Measurements from ENCODE around the gene TBC1D23. TPM values are rescaled to one million over a fixed set of nuclear protein-coding genes. Genes with fewer than 3 reads are reported as not detected.
"Not testable (repeated sequence)": the region's sequence is repeated elsewhere in the genome, so short reads cannot be mapped to it uniquely, and the experiment has no call there.

Gene TBC1D23
- total RNA-seq, 4 donors from 2014 or later: 15.5 to 42.5 (median 34.5) TPM

GRCh38 chr3:100227511-100227921 is 33.3 kb upstream of the TBC1D23 start:
- no peak for DNase-seq
- Histone ChIP-seq H3K4me1 (no peaks in the 10 kb centered on the region), H3K4me3 (no peak overlapping the region), H3K9me3 (no peaks in the 10 kb centered on the region), H3K27ac (peak overlapping the region in 1 of 4 donors; percentile 21), H3K36me3 (no peaks in the 10 kb centered on the region), H3K27me3 (no peaks in the 10 kb centered on the region)
- intact Hi-C loops (cut with DNase I; ENCODE audit: low total_unique reads) (no loop called here), in situ Hi-C loops (cut with MboI; ENCODE audit: low pct_ligation_motif_present in 1 of 4, low pct_unique_long_range_greater_than_20kb in 1 of 4, low sequenced_read_pairs in 3 of 4) (loop anchor here in 1 of 4 donors (25.0 kb wide), 1 partner anchor 165 kb away; no protein-coding TSS in a partner anchor)
- TF ChIP-seq POLR2AphosphoS5 (IDR thresholded peaks at IDR 0.05) (no peak), POLR2A (IDR thresholded peaks at IDR 0.05) (no peak), CTCF (IDR thresholded peaks at IDR 0.05) (no peak), EP300 (IDR thresholded peaks at IDR 0.05; ENCODE audit: low read depth) (no peak)
- 82 to 92% methylated on average over 2 of the region's 2 CpGs for WGBS, 2 donors (ENCODE audit: low coverage in 1 of 2)

- H3K27ac ChIP-seq: no peak overlapping the region
- H3K9me3 ChIP-seq: no peaks in the 10 kb centered on the region
- TF ChIP-seq POLR2AphosphoS5 (IDR thresholded peaks at IDR 0.05): no peak
- TF ChIP-seq EP300 (IDR thresholded peaks at IDR 0.05; ENCODE audit: low read depth): no peak
- no peak for TF ChIP-seq POLR2A (IDR thresholded peaks at IDR 0.05)
- H3K36me3 ChIP-seq: no peaks in the 10 kb centered on the region
- intact Hi-C loops (cut with DNase I; ENCODE audit: low total_unique reads): no loop called here
- no peaks in the 10 kb centered on the region for H3K4me1 ChIP-seq
- no peaks in the 10 kb centered on the region for H3K27me3 ChIP-seq
- H3K4me3 ChIP-seq: no peak overlapping the region
- in situ Hi-C loops (cut with MboI; ENCODE audit: low pct_ligation_motif_present in 1 of 4, low pct_unique_long_range_greater_than_20kb in 1 of 4, low sequenced_read_pairs in 3 of 4): loop anchor here in 1 of 4 donors (25.0 kb wide), 1 partner anchor 166 kb away; no protein-coding TSS in a partner anchor
- WGBS, 2 donors (ENCODE audit: low coverage in 1 of 2): 76 to 85% methylated on average over 1 of the region's 1 CpG
- no peak for DNase-seq
These were observed 32.5 kb upstream of the TBC1D23 start for GRCh38 chr3:100228247-100228646.

GRCh38 chr3:100229188-100229587 is 31.6 kb upstream of the TBC1D23 start:
- H3K9me3 ChIP-seq; H3K4me3 ChIP-seq; DNase-seq; H3K27ac ChIP-seq; H3K27me3 ChIP-seq; H3K4me1 ChIP-seq; intact Hi-C loops (cut with DNase I; ENCODE audit: low total_unique reads); H3K36me3 ChIP-seq: not testable (repeated sequence)
- in situ Hi-C loops (cut with MboI; ENCODE audit: low pct_ligation_motif_present in 1 of 4, low pct_unique_long_range_greater_than_20kb in 1 of 4, low sequenced_read_pairs in 3 of 4): loop anchor here in 1 of 4 donors (25.0 kb wide), 1 partner anchor 167 kb away; no protein-coding TSS in a partner anchor
- WGBS, 2 donors (ENCODE audit: low coverage in 1 of 2): 78 to 80% methylated on average over 3 of the region's 3 CpGs

GRCh38 chr3:100230710-100231109 is 30.1 kb upstream of the TBC1D23 start:
- Histone ChIP-seq H3K9me3 (no peaks in the 10 kb centered on the region), H3K4me1 (no peaks in the 10 kb centered on the region), H3K27ac (no peak overlapping the region), H3K36me3 (no peaks in the 10 kb centered on the region), H3K4me3 (no peak overlapping the region), H3K27me3 (no peaks in the 10 kb centered on the region)
- TF ChIP-seq EP300 (IDR thresholded peaks at IDR 0.05; ENCODE audit: low read depth) (no peak), POLR2AphosphoS5 (IDR thresholded peaks at IDR 0.05) (no peak), POLR2A (IDR thresholded peaks at IDR 0.05) (no peak), CTCF (IDR thresholded peaks at IDR 0.05) (no peak)
- 95 to 100% methylated on average over 3 of the region's 3 CpGs for WGBS, 2 donors (ENCODE audit: low coverage in 1 of 2)
- in situ Hi-C loops (cut with MboI; ENCODE audit: low pct_ligation_motif_present in 1 of 4, low pct_unique_long_range_greater_than_20kb in 1 of 4, low sequenced_read_pairs in 3 of 4): loop anchor here in 1 of 4 donors (25.0 kb wide), 1 partner anchor 168 kb away; no protein-coding TSS in a partner anchor
- DNase-seq: no peak
- intact Hi-C loops (cut with DNase I; ENCODE audit: low total_unique reads): no loop called here

- in situ Hi-C loops (cut with MboI; ENCODE audit: low pct_ligation_motif_present in 1 of 4, low pct_unique_long_range_greater_than_20kb in 1 of 4, low sequenced_read_pairs in 3 of 4): loop anchor here in 1 of 4 donors (25.0 kb wide), 1 partner anchor 169 kb away; no protein-coding TSS in a partner anchor
- intact Hi-C loops (cut with DNase I; ENCODE audit: low total_unique reads): no loop called here
- no peaks in the 10 kb centered on the region for H3K27me3 ChIP-seq
- H3K4me3 ChIP-seq: no peak overlapping the region
- H3K27ac ChIP-seq: no peak overlapping the region
- WGBS, 2 donors (ENCODE audit: low coverage in 1 of 2): 81 to 83% methylated on average over 2 of the region's 2 CpGs
- no peaks in the 10 kb centered on the region for H3K4me1 ChIP-seq
- H3K36me3 ChIP-seq: no peaks in the 10 kb centered on the region
- TF ChIP-seq CTCF (IDR thresholded peaks at IDR 0.05): no peak
- no peak for TF ChIP-seq POLR2A (IDR thresholded peaks at IDR 0.05)
- no peak for TF ChIP-seq POLR2AphosphoS5 (IDR thresholded peaks at IDR 0.05)
- no peak for TF ChIP-seq EP300 (IDR thresholded peaks at IDR 0.05; ENCODE audit: low read depth)
- DNase-seq: no peak
- H3K9me3 ChIP-seq: no peaks in the 10 kb centered on the region
These were observed 29.1 kb upstream of the TBC1D23 start for GRCh38 chr3:100231668-100232067.

Measured in transverse colon (tissue), 4 donors.